Skeletal muscle satellite cell (primary cell): Measurements from ENCODE around the gene PRKD1. TPM values are rescaled to one million over a fixed set of nuclear protein-coding genes. Genes with fewer than 3 reads are reported as not detected.

Experiments used
- H3K27me3 ChIP-seq: 2 replicates; pipeline ENCODE4 v1.7.0; 2013; ENCODE audit warnings: low read length; ENCODE audit not compliant: control insufficient read depth, insufficient read depth
- H3K36me3 ChIP-seq: 2 replicates; pipeline ENCODE4 v1.7.0; 2013; ENCODE audit warnings: mild to moderate bottlenecking, control low read depth, low read length; ENCODE audit not compliant: insufficient read depth
- H3K4me1 ChIP-seq: 2 replicates; pipeline ENCODE4 v1.7.0; 2013; ENCODE audit warnings: low read length; ENCODE audit not compliant: control insufficient read depth, insufficient read depth
- H3K4me2 ChIP-seq: 2 replicates; pipeline ENCODE4 v1.7.0; 2013; ENCODE audit warnings: mild to moderate bottlenecking, low read length
- H3K4me3 ChIP-seq: 2 replicates; pipeline ENCODE4 v1.7.0; 2013; ENCODE audit warnings: low read length
- H3K9ac ChIP-seq: 2 replicates; pipeline ENCODE4 v1.7.0; 2013; ENCODE audit warnings: mild to moderate bottlenecking, low read depth, low read length, moderate library complexity
- H3K9me3 ChIP-seq: replicated peaks from 2 replicates; pipeline ENCODE4 v1.7.0; 2013; ENCODE audit warnings: mild to moderate bottlenecking, control low read depth, low read length
- small RNA-seq: library from RNA; depleted of rRNA; stranded (forward); fragments of <200 nt; gene quantifications from one replicate; pipeline ENCODE3, GENCODE V24; 2012

PRKD1 gene

DNA sequence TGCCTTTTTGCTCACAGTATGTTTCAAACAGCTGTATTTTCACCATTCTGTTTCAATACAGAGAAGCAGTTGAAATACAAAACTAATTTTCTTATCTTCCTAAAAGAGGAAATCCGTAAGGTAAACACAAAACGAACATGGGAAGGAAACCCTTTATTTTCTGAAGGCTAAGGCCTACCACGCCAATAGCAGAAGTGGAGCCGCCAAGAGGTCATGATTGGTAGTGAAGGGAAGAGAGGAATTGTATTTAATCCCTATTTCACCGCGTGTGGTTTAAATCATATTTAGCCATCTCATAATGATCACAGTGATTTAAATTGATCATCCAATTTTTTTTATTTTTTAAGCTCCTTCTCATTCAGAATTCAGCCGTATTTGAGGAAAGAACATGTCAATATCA is 398.2 kb downstream of the PRKD1 start:
- Histone ChIP-seq H3K4me2 (no peak overlapping the region), H3K36me3 (no peaks in the 10 kb centered on the region), H3K9ac (no peak overlapping the region), H3K9me3 (no peaks in the 10 kb centered on the region), H3K4me3 (no peak overlapping the region), H3K27me3 (no peaks in the 10 kb centered on the region), H3K4me1 (no peaks in the 10 kb centered on the region)

DNA sequence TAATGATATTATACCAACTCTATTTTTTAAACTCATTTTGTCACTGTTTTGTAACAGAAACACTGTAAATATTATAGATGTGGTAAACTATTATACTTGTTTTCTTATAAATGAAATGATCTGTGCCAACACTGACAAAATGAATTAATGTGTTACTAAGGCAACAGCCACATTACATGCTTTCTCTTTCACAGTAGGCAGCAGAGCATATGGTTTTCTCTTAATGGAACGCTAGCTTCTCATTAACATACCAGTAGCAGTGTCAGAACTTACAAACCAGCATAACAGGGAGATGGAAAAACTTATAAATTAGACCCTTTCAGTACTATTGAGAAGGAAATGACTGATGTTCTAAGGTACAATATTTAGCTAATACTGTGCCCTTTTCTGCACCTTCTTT is 398.8 kb downstream of the PRKD1 start:
- Histone ChIP-seq H3K36me3 (no peaks in the 10 kb centered on the region), H3K4me3 (no peak overlapping the region), H3K4me2 (no peak overlapping the region), H3K9ac (no peak overlapping the region), H3K27me3 (no peaks in the 10 kb centered on the region), H3K9me3 (no peaks in the 10 kb centered on the region), H3K4me1 (no peaks in the 10 kb centered on the region)

DNA sequence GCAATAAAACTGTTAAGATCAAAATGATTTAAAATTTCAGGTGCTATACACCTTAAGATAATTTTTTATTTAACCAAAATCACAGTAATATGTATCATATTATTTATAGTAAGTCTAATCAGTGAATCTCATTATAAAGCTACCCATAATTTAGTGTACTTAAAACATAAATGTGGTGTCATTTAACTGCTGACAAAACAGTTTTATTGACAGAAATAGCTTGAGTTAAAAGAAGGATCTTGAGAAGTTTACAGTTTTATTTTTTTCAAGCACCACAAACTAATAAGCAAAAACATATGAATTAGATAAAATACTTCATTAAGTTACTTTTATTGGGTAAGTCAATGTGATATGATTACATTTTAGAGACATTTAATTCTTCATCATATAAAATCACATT is 400.4 kb downstream of the PRKD1 start:
- Histone ChIP-seq H3K4me3 (no peak overlapping the region), H3K4me1 (no peaks in the 10 kb centered on the region), H3K9me3 (no peaks in the 10 kb centered on the region), H3K4me2 (no peak overlapping the region), H3K27me3 (no peaks in the 10 kb centered on the region), H3K36me3 (no peaks in the 10 kb centered on the region), H3K9ac (no peak overlapping the region)

Small RNA genes lying within 50 kb of the gene (small RNA-seq; reads per million reads assigned to genes)
- gene RNU6-1234P, result not detected
